ENCODE measurements around the gene SORCS2. TPM values are rescaled to one million over a fixed set of nuclear protein-coding genes. Genes with fewer than 3 reads are reported as not detected.

Gene SORCS2
- total RNA-seq, 2 experiments from 2014 or later: 0.03 TPM; not detected in 1

DNA sequence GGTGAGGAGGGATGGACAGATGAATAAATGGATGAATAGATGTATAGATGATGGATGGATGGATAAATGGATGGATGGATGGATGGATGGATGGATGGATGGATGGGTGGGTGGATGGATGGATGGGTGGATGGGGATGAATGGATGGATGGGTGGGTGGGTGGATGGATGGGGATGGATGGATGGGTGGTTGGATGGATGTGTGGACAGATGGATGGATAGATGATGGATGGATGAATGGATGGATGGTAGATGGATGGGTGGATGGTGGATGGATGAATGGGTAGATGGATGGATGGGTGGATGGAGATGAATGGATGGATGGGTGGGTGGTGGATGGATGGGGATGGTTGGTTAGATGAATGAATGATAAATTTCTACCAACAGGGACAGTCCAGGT is 449.4 kb downstream of the SORCS2 start:
- ChIA-PET CTCF (ENCODE audit: unreplicated experiment) (no interaction called here), POLR2A (no interaction called here)
- no peak for DNase-seq (ENCODE audit: low spot score)

DNA sequence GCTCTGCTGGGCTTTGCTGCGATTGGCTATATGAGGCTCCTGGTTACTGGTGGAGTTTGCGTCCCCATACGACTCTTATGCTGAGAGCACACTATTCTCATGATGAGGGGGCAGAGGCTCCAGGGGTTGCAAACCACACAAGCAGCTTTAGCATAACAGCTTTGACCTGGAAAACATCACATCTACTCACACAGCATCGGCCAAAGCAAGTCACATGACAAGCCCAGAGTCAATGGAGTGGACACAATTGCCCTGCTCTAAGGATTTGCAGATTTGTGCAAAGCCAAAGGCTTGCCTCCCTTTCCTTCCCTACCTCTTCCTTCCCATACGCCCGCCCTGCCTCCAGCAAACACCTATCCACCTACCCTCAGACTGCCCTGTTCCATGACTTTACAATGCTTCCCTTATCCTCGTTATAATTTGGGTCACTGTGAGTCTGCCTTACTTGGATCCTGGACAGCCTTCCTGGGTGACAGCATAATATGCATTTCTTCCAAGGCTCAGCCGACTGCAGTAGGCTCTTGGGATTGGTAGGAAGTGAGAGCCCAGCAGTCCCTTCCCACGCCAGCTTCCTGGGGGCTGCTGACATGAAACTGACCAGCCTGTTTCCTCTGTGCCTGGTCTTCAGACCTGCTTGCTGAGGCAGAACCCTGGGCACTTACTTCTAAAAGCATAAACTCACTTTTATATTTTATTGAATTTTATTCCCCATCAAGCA is 450.6 kb downstream of the SORCS2 start:
- Histone ChIP-seq H3K4me2 (ENCODE audit: low read length) (no peak overlapping the region), H4K20me1 (ENCODE audit: insufficient read depth, low read length) (no peaks in the 10 kb centered on the region), H2AFZ (ENCODE audit: low read length) (no peak overlapping the region), H3K79me2 (ENCODE audit: insufficient read depth, low read depth, low read length) (no peaks in the 10 kb centered on the region), H3K27ac (ENCODE audit: low read depth, low read length, poor library complexity, severe bottlenecking) (no peak overlapping the region), H3K4me1 (ENCODE audit: insufficient read depth, low read length, poor library complexity, severe bottlenecking) (no peaks in the 10 kb centered on the region), H3K9me2 (ENCODE audit: insufficient read depth, low read length) (no peaks in the 10 kb centered on the region), H3K9me3 (ENCODE audit: low read length) (no peaks in the 10 kb centered on the region), H3K4me3 (ENCODE audit: low read depth, low read length, poor library complexity, severe bottlenecking) (no peak overlapping the region), H3K36me3 (ENCODE audit: insufficient read depth, low read length) (no peaks in the 10 kb centered on the region)
- BruUV-seq (replicated peaks): no TSS peak
- ChIA-PET CTCF (ENCODE audit: unreplicated experiment) (no interaction called here), POLR2A (no interaction called here)
- intact Hi-C loops (cut with micrococcal nuclease; ENCODE audit: unreplicated experiment): loop anchor here (10.0 kb wide), 1 partner anchor 958 kb away; no protein-coding TSS in a partner anchor
- TF ChIP-seq EZH2phosphoT487 (IDR thresholded peaks at IDR 0.05; ENCODE audit: borderline replicate concordance, low read depth, low read length): no peak
- TF ChIP-seq, protein P1, sequence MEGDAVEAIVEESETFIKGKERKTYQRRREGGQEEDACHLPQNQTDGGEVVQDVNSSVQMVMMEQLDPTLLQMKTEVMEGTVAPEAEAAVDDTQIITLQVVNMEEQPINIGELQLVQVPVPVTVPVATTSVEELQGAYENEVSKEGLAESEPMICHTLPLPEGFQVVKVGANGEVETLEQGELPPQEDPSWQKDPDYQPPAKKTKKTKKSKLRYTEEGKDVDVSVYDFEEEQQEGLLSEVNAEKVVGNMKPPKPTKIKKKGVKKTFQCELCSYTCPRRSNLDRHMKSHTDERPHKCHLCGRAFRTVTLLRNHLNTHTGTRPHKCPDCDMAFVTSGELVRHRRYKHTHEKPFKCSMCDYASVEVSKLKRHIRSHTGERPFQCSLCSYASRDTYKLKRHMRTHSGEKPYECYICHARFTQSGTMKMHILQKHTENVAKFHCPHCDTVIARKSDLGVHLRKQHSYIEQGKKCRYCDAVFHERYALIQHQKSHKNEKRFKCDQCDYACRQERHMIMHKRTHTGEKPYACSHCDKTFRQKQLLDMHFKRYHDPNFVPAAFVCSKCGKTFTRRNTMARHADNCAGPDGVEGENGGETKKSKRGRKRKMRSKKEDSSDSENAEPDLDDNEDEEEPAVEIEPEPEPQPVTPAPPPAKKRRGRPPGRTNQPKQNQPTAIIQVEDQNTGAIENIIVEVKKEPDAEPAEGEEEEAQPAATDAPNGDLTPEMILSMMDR (conservative IDR thresholded peaks at IDR 0.05; ENCODE audit: low read length): no peak
- DNase-seq (ENCODE audit: low spot score): no peak

More for the DNA sequence above, 449.4 kb downstream of the SORCS2 start:
- Histone ChIP-seq H3K4me2 (ENCODE audit: low read length) (no peak overlapping the region), H3K9me3 (ENCODE audit: low read length) (no peaks in the 10 kb centered on the region), H3K79me2 (ENCODE audit: insufficient read depth, low read depth, low read length) (no peaks in the 10 kb centered on the region), H2AFZ (ENCODE audit: low read length) (no peak overlapping the region), H3K27ac (ENCODE audit: low read depth, low read length, poor library complexity, severe bottlenecking) (no peak overlapping the region), H3K4me1 (ENCODE audit: insufficient read depth, low read length, poor library complexity, severe bottlenecking) (no peaks in the 10 kb centered on the region), H3K4me3 (ENCODE audit: low read depth, low read length, poor library complexity, severe bottlenecking) (no peak overlapping the region), H3K9me2 (ENCODE audit: insufficient read depth, low read length) (no peaks in the 10 kb centered on the region), H4K20me1 (ENCODE audit: insufficient read depth, low read length) (no peaks in the 10 kb centered on the region), H3K36me3 (ENCODE audit: insufficient read depth, low read length) (no peaks in the 10 kb centered on the region)
- intact Hi-C loops (cut with micrococcal nuclease; ENCODE audit: unreplicated experiment): loop anchor here (10.0 kb wide), 1 partner anchor 957 kb away; no protein-coding TSS in a partner anchor
- TF ChIP-seq, protein P1 (conservative IDR thresholded peaks at IDR 0.05; ENCODE audit: low read length): no peak
- no peak for TF ChIP-seq EZH2phosphoT487 (IDR thresholded peaks at IDR 0.05; ENCODE audit: borderline replicate concordance, low read depth, low read length)
- no TSS peak for BruUV-seq (replicated peaks)

DNA sequence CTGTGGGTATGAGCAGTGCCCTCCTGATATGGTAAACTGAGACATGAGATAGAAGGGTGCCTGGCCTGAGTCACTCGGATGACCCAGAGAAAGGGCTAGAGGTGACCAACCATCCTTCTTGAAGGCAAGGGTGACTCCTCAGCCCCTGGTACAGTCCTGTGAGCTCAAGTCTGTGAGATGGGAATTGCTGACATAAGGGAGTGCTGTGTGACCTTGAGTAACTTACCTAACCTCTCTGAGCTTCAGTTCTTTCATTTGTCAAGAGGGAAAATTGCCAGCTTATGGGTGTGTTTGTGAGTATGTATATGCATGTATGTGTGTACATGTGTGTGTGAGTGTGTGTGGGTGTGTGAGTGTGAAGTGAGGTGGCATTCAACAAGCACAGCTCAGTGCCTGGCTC is 452.8 kb downstream of the SORCS2 start:
- TF ChIP-seq, protein P1 (conservative IDR thresholded peaks at IDR 0.05; ENCODE audit: low read length): no peak
- H3K4me2 ChIP-seq (ENCODE audit: low read length): no peak overlapping the region
- intact Hi-C loops (cut with micrococcal nuclease; ENCODE audit: unreplicated experiment): loop anchor here (5.0 to 10.0 kb wide), 2 partner anchors 108 to 960 kb away; no protein-coding TSS in a partner anchor
- ChIA-PET POLR2A (no interaction called here), CTCF (ENCODE audit: unreplicated experiment) (no interaction called here)
- no peak for DNase-seq (ENCODE audit: low spot score)
- H3K9me2 ChIP-seq (ENCODE audit: insufficient read depth, low read length): no peaks in the 10 kb centered on the region
- H3K27ac ChIP-seq (ENCODE audit: low read depth, low read length, poor library complexity, severe bottlenecking): no peak overlapping the region
- H4K20me1 ChIP-seq (ENCODE audit: insufficient read depth, low read length): no peaks in the 10 kb centered on the region
- H3K79me2 ChIP-seq (ENCODE audit: insufficient read depth, low read depth, low read length): no peaks in the 10 kb centered on the region
- no peaks in the 10 kb centered on the region for H3K36me3 ChIP-seq (ENCODE audit: insufficient read depth, low read length)
- H3K9me3 ChIP-seq (ENCODE audit: low read length): no peaks in the 10 kb centered on the region
- peaks cover 18% of the 10 kb centered on the region for H3K4me1 ChIP-seq (ENCODE audit: insufficient read depth, low read length, poor library complexity, severe bottlenecking)
- H2AFZ ChIP-seq (ENCODE audit: low read length): no peak overlapping the region
- no TSS peak for BruUV-seq (replicated peaks)
- no peak overlapping the region for H3K4me3 ChIP-seq (ENCODE audit: low read depth, low read length, poor library complexity, severe bottlenecking)

All from OCI-LY7 (cell line).